GM23338 (cell line): ENCODE results near the gene RANBP1. TPM values are rescaled to one million over a fixed set of nuclear protein-coding genes. Genes with fewer than 3 reads are reported as not detected.
A peak's percentile ranks its signal among the peaks of the same experiment; 100 is the strongest.

Experiments
- ATAC-seq: fragments of 200-7000 bp; cut with Tn5 transposase; 3 replicates; pipeline ENCODE4 v1.9.1; 2020
- DNase-seq: peaks from one replicate; pipeline ENCODE4 v3.0.0-alpha.2; 2015; ENCODE audit warnings: low spot score
- H2AFZ ChIP-seq: fragments of 200-600 bp; sonication (generic); 2 replicates; pipeline ENCODE4 v1.8.0; 2016; ENCODE audit warnings: antibody characterized with exemption, mild to moderate bottlenecking, moderate library complexity
- H3F3A ChIP-seq: fragments of 200-600 bp; sonication (generic); replicated peaks from 2 replicates; pipeline ENCODE4 v1.8.0; 2017; ENCODE audit warnings: antibody characterized with exemption, mixed run types, low read depth
- H3K27ac ChIP-seq: fragments of 200-600 bp; sonication (generic); 2 replicates; pipeline ENCODE4 v1.6.1; 2016; ENCODE audit warnings: low read depth
- H3K27me3 ChIP-seq: fragments of 200-600 bp; sonication (generic); 2 replicates; pipeline ENCODE4 v1.8.0; 2016; ENCODE audit warnings: mild to moderate bottlenecking, mixed run types, moderate library complexity; ENCODE audit not compliant: insufficient read depth
- H3K36me3 ChIP-seq: fragments of 200-600 bp; sonication (generic); 2 replicates; pipeline ENCODE4 v1.8.0; 2016; ENCODE audit warnings: mild to moderate bottlenecking; ENCODE audit not compliant: insufficient read depth
- H3K4me1 ChIP-seq: fragments of 200-600 bp; sonication (generic); 2 replicates; pipeline ENCODE4 v1.8.0; 2016; ENCODE audit warnings: mild to moderate bottlenecking, moderate library complexity; ENCODE audit not compliant: insufficient read depth
- H3K4me2 ChIP-seq: fragments of 200-600 bp; sonication (generic); 2 replicates; pipeline ENCODE4 v1.7.1; 2017; ENCODE audit warnings: mixed run types
- H3K4me3 ChIP-seq: fragments of 200-600 bp; sonication (generic); 2 replicates; pipeline ENCODE4 v1.6.1; 2016; ENCODE audit warnings: mixed run types
- H3K79me2 ChIP-seq: fragments of 200-600 bp; sonication (generic); replicated peaks from 2 replicates; pipeline ENCODE4 v1.8.0; 2017; ENCODE audit warnings: mild to moderate bottlenecking; ENCODE audit not compliant: insufficient read depth
- H3K9me2 ChIP-seq: fragments of 200-600 bp; sonication (generic); 2 replicates; pipeline ENCODE4 v1.8.0; 2017; ENCODE audit not compliant: insufficient read depth
- H4K20me1 ChIP-seq: fragments of 200-600 bp; sonication (generic); replicated peaks from 2 replicates; pipeline ENCODE4 v1.8.0; 2017; ENCODE audit warnings: mild to moderate bottlenecking; ENCODE audit not compliant: insufficient read depth
- H3K27ac Mint-ChIP-seq: 2 replicates; pipeline ENCODE4 v1.8.0; 2020; ENCODE audit warnings: inconsistent platforms, mild to moderate bottlenecking, moderate library complexity, mixed read lengths
- H3K27me3 Mint-ChIP-seq: 3 replicates; pipeline ENCODE4 v1.8.0; 2022; ENCODE audit warnings: low read depth, mild to moderate bottlenecking, moderate library complexity, mixed read lengths, inconsistent platforms; ENCODE audit not compliant: insufficient read depth, poor library complexity
- H3K36me3 Mint-ChIP-seq: 3 replicates; pipeline ENCODE4 v1.8.0; 2021; ENCODE audit warnings: low read depth, mild to moderate bottlenecking, inconsistent platforms, moderate library complexity, mixed read lengths
- H3K4me1 Mint-ChIP-seq: 3 replicates; pipeline ENCODE4 v1.8.0; 2020; ENCODE audit warnings: mild to moderate bottlenecking, inconsistent platforms, mixed read lengths
- H3K4me3 Mint-ChIP-seq: 3 replicates; pipeline ENCODE4 v1.8.0; 2021; ENCODE audit warnings: moderate library complexity, mild to moderate bottlenecking, inconsistent platforms, mixed read lengths
- H3K9me3 Mint-ChIP-seq: 3 replicates; pipeline ENCODE4 v1.8.0; 2020; ENCODE audit warnings: moderate library complexity, mild to moderate bottlenecking, inconsistent platforms, mixed read lengths
- ETS1 ChIP-seq: IDR thresholded peaks from 2 replicates; pipeline ENCODE4 v1.6.1; 2016; ENCODE audit warnings: antibody characterized with exemption
- EZH2 ChIP-seq: fragments of 200-600 bp; sonication (generic); IDR thresholded peaks from one replicate; pipeline ENCODE4 v1.8.0; 2017; ENCODE audit warnings: antibody characterized with exemption, mild to moderate bottlenecking, low read depth; ENCODE audit not compliant: unreplicated experiment
- EZH2phosphoT487 ChIP-seq: fragments of 200-600 bp; sonication (generic); IDR thresholded peaks from one replicate; pipeline ENCODE4 v1.8.1; 2018; ENCODE audit warnings: antibody characterized with exemption; ENCODE audit not compliant: unreplicated experiment
- ZNF331 ChIP-seq: fragments of 250-450 bp; sonication (Bioruptor Pico); IDR thresholded peaks from 2 replicates; pipeline ENCODE4 v1.5.0; 2020; ENCODE audit warnings: low read depth, mild to moderate bottlenecking, moderate library complexity
- ZNF462 ChIP-seq: fragments of 250-450 bp; sonication (Bioruptor Pico); IDR thresholded peaks from 2 replicates; pipeline ENCODE4 v1.5.0; 2020; ENCODE audit warnings: mild to moderate bottlenecking, moderate library complexity
- long read RNA-seq: library from polyadenylated mRNA; unstranded; transcript quantifications from one replicate; pipeline ENCODE4 v2.0.0, GENCODE V29; 2020; ENCODE audit not compliant: unreplicated experiment
- polyA plus RNA-seq: library from polyadenylated mRNA; unstranded; fragments of >200 nt; fragmentation: Nextera tagmentation; extraction: Ambion mirVana; gene quantifications from 2 replicates; pipeline ENCODE4 v1.2.1, GENCODE V29; 2016
- total RNA-seq: library from RNA; depleted of rRNA; stranded (reverse); fragments of >200 nt; shearing (Covaris generic); gene quantifications from 2 replicates; pipeline ENCODE4 v1.2.3, GENCODE V29; 2014; rRNA removed
- TF ChIP-seq, protein P1 (sequence below), 2 experiments: fragments of 200-600 bp in 1 of 2; sonication (generic) in 1 of 2; conservative IDR thresholded peaks; 2 replicates each; pipeline versions ENCODE4 v1.5.1 to v1.6.1; 2016 to 2017; ENCODE audit warnings: antibody characterized with exemption in 2 of 2, low read depth in 2 of 2, mild to moderate bottlenecking in 2 of 2, moderate library complexity in 1 of 2

Gene RANBP1
- total RNA-seq (987 and 1,206 TPM in 2 replicates), polyA plus RNA-seq (988 and 1,014 TPM in 2 replicates)
- long read RNA-seq, transcript RANBP1-201 (6 exons, 837 nt) = major isoform, 188 of 360 reads
- long read RNA-seq, transcript RANBP1-202 (6 exons, 1,132 nt) = minor isoform, 126 of 360 reads
- long read RNA-seq, transcript RANBP1-203 (4 exons, 584 nt) = minor isoform, 6 of 360 reads
- long read RNA-seq, partial matches to known transcripts = 32 of 360 reads
- long read RNA-seq, other reads (novel, unspliced or antisense) = 5 of 360 reads

DNA sequence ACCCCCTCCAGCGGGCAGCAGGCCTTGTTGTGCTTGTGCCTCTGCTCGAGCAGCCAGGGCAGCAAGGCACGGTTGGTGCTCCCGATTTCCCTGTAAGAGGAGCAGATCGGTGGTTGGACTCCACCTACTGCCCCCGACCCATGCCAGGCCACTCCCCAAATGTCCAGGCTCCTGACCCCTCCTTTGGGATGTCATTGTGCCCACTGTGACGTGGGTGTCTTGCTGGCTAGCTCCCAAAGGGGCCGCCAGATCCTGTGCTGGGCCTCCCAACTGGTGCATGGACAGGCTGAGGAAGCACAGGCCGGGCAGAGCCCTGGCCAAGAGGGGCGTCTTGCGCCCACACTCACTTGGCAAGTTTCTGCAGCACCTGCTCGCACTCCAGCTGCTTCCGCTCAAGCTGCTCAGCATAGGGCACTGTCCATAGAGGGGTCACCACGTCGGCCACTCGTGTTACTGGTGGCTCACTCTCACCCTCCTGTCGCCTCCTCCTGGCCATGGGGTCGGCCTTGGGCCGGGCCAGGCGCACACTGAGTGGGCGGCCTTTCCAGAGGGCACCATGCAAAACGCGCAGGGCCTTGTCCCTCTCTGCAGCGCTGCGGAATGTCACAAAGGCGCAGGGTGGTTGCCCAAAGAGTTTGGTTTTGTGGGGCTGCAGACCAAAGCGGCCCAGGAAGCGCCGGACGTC lies at the start of gene RANBP1:
Gene RANBP1 (plus strand): TSS at position 414 of the 685 bp plus-strand sequence. CDS start 81 bp downstream, at position 495.
- Mint-ChIP-seq H3K36me3 (peaks cover 57% of the 10 kb centered on the region), H3K27me3 (peaks cover 37% of the 10 kb centered on the region), H3K27ac (peak within 1 kb of the TSS; percentile 93), H3K4me1 (peaks cover 15% of the 10 kb centered on the region), H3K4me3 (peak within 1 kb of the TSS; percentile 90), H3K9me3 (no peaks in the 10 kb centered on the region)
- DNase-seq (peak; percentile 21), ATAC-seq (no peak; the same call in 1 of the 3 replicates)
- H3K9me2 ChIP-seq = no peaks in the 10 kb centered on the region
- H3K4me1 ChIP-seq = peaks cover 16% of the 10 kb centered on the region
- TF ChIP-seq EZH2phosphoT487 (no peak), ETS1 (no peak), EZH2 (no peak)
- TF ChIP-seq, protein P1, sequence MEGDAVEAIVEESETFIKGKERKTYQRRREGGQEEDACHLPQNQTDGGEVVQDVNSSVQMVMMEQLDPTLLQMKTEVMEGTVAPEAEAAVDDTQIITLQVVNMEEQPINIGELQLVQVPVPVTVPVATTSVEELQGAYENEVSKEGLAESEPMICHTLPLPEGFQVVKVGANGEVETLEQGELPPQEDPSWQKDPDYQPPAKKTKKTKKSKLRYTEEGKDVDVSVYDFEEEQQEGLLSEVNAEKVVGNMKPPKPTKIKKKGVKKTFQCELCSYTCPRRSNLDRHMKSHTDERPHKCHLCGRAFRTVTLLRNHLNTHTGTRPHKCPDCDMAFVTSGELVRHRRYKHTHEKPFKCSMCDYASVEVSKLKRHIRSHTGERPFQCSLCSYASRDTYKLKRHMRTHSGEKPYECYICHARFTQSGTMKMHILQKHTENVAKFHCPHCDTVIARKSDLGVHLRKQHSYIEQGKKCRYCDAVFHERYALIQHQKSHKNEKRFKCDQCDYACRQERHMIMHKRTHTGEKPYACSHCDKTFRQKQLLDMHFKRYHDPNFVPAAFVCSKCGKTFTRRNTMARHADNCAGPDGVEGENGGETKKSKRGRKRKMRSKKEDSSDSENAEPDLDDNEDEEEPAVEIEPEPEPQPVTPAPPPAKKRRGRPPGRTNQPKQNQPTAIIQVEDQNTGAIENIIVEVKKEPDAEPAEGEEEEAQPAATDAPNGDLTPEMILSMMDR (conservative IDR thresholded peaks at IDR 0.05; ENCODE audit: low read depth in 2 of 2) = 0 out of 4 replicates have a peak, but pooled peaks of 1 of the 2 experiments have one; percentile 16
- peaks cover 48% of the 10 kb centered on the region for H3K79me2 ChIP-seq
- peak within 1 kb of the TSS; percentile 93 for H3K4me2 ChIP-seq
- H2AFZ ChIP-seq = no peak within 1 kb of the TSS
- H3K27ac ChIP-seq = peak within 1 kb of the TSS; percentile 74; the same call in 1 of the 2 replicates
- H4K20me1 ChIP-seq = peaks cover 18% of the 10 kb centered on the region
- H3K36me3 ChIP-seq = peaks cover 21% of the 10 kb centered on the region
- H3K4me3 ChIP-seq = peak within 1 kb of the TSS; percentile 98
- no peaks in the 10 kb centered on the region for H3K27me3 ChIP-seq
- peaks cover 13% of the 10 kb centered on the region for H3F3A ChIP-seq

- DNase-seq = no peak
- no peak for ATAC-seq
- no peaks in the 10 kb centered on the region for H3K4me1 Mint-ChIP-seq
- no peaks in the 10 kb centered on the region for H3K36me3 ChIP-seq
- H3K4me3 Mint-ChIP-seq = no peak overlapping the region
- no peaks in the 10 kb centered on the region for H3K79me2 ChIP-seq
- H3K4me1 ChIP-seq = no peaks in the 10 kb centered on the region
- H3K4me2 ChIP-seq = no peak overlapping the region
- peaks cover 7% of the 10 kb centered on the region for H3K27me3 Mint-ChIP-seq
- H3K4me3 ChIP-seq = no peak overlapping the region
- no peaks in the 10 kb centered on the region for H3K9me2 ChIP-seq
- H3K36me3 Mint-ChIP-seq = no peaks in the 10 kb centered on the region; the same call in 2 of the 3 replicates
- H2AFZ ChIP-seq = no peak overlapping the region
- H3K27ac Mint-ChIP-seq = no peak overlapping the region
- H4K20me1 ChIP-seq = no peaks in the 10 kb centered on the region
- no peaks in the 10 kb centered on the region for H3F3A ChIP-seq
- H3K27ac ChIP-seq = no peak overlapping the region
- no peaks in the 10 kb centered on the region for H3K9me3 Mint-ChIP-seq
- no peaks in the 10 kb centered on the region for H3K27me3 ChIP-seq
- TF ChIP-seq EZH2phosphoT487 (no peak), ZNF331 (CRISPR knock-in tag) (no peak), EZH2 (no peak), ZNF462 (CRISPR knock-in tag) (no peak)
Observed at GRCh38 chr22:20066617-20067383, 49.1 kb upstream of the RANBP1 start.
